ENCODE results near the gene POP4.

DNA sequence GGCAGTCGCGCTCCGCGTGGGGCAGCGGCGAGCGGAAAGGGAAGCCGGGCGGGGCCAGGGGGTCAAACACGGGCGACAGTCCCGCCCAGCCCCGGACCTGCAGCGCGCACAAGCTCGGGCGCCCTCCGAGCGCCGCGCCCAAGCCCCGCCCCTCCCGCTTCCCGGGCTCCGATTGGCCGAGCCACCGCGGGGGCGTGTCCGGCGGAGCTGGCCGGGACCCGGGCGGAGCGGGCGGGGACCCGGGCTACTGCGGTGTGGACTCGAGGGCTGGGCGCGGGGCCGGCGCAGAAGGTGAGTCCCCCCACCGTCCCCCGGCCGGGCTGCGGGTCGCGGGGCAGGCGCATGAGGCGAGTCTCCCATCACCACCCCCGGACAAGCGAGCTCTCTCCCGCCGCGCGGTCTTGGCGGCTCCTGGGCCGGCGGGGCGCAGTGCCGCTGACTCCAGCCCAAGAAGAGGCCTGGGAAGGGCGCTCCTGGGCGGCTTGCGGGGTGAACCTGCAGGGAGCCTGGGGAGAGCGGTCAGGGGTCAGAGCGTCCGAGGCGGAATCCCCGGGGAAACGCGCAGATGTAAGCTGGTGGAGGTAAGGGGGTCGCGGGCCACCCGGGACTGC is 59.2 kb downstream of the POP4 start, which contains the start of gene PLEKHF1:
- TF ChIP-seq GATA2 (IDR thresholded peaks at IDR 0.05; ENCODE audit: low read depth, low read length) (no peak), GATA3 (IDR thresholded peaks at IDR 0.05; ENCODE audit: low read depth, low read length) (no peak)
